ENCODE results near the gene SYNDIG1.

SYNDIG1 gene

GRCh38 chr20:24529369-24529719 lies 59.9 kb downstream of the SYNDIG1 start:
- DNase-seq (ENCODE audit: low spot score): no peak

GRCh38 chr20:24530131-24530680 lies 60.8 kb downstream of the SYNDIG1 start:
- no peak for DNase-seq (ENCODE audit: low spot score)

GRCh38 chr20:24531202-24531601 lies 61.8 kb downstream of the SYNDIG1 start:
- no peak for DNase-seq (ENCODE audit: low spot score)

GRCh38 chr20:24531631-24532419 lies 62.4 kb downstream of the SYNDIG1 start:
- no peak for DNase-seq (ENCODE audit: low spot score)

DNA sequence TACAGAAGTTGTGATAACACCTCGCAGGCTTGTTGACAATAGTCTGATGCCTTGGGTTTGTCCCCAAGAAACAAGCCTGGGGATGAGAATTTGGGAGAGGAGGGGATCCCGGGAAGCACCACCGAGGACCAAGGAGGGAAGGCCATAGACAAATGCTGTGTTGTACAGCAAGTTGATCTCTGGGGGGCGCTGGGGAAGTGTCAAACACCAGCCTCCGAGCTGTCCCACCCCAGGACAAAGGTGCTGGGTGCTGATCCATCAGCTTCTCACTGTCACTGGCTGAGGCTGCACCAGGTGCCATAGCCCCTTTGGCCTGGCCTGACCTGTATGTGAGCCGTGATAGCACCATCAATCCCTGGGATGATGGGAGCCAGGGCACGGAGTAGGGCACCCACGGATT lies 64.0 kb downstream of the SYNDIG1 start:
- no peak for DNase-seq (ENCODE audit: low spot score)

- no peak for DNase-seq (ENCODE audit: low spot score)
Observed at GRCh38 chr20:24534282-24534681, 64.9 kb downstream of the SYNDIG1 start.

- no peak for DNase-seq (ENCODE audit: low spot score)
Observed at GRCh38 chr20:24535941-24536730, 66.7 kb downstream of the SYNDIG1 start.

- no peak for DNase-seq (ENCODE audit: low spot score)
Observed at GRCh38 chr20:24537210-24537609, 67.8 kb downstream of the SYNDIG1 start.

- DNase-seq (ENCODE audit: low spot score): no peak
Observed at GRCh38 chr20:24542721-24543120, 73.3 kb downstream of the SYNDIG1 start.

- no peak for DNase-seq (ENCODE audit: low spot score)
Observed at GRCh38 chr20:24543168-24543567, 73.7 kb downstream of the SYNDIG1 start.

- no peak for DNase-seq (ENCODE audit: low spot score)
Observed at GRCh38 chr20:24543741-24544140, 74.3 kb downstream of the SYNDIG1 start.

DNA sequence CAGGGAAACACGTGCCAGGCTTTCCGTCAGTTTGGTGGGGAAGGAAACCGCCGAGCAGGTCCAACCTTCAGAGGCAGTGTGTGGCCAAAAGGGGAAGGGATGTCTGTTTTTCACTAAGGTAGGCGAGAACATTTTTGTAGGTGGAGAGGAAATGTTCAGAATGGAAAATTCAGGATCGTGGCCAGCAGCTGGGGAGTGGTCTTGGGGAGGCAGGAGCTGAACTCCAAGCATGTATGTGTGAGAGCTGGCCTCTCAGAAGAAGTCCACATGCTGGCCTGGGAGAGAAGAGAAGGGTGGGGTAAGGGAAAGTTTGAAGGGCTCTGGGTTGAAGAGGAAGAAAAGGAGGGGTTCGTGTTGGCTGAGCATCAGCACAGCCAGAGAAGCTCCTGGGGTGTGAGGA lies 74.9 kb downstream of the SYNDIG1 start:
- no peak for DNase-seq (ENCODE audit: low spot score)

DNA sequence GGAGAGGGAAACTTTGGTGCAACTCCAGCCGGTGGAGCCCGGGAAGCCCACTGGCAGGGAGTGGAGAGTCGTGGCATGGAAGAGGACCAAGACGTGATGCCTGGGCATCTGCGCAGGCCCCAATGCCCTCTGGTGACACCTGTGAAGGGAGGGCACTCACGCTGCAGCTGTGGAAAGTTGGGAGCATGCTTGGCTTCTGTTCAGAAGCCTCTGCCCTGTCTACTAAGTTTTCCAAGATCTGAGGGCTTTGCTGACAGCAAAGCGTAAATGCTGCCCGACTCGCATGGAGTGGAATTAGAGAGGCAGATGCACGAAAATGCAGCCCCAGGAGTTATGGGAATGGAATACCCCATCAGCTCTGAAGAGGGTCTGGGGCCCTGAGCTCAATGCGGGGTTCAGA lies 75.7 kb downstream of the SYNDIG1 start:
- DNase-seq (ENCODE audit: low spot score): no peak

DNA sequence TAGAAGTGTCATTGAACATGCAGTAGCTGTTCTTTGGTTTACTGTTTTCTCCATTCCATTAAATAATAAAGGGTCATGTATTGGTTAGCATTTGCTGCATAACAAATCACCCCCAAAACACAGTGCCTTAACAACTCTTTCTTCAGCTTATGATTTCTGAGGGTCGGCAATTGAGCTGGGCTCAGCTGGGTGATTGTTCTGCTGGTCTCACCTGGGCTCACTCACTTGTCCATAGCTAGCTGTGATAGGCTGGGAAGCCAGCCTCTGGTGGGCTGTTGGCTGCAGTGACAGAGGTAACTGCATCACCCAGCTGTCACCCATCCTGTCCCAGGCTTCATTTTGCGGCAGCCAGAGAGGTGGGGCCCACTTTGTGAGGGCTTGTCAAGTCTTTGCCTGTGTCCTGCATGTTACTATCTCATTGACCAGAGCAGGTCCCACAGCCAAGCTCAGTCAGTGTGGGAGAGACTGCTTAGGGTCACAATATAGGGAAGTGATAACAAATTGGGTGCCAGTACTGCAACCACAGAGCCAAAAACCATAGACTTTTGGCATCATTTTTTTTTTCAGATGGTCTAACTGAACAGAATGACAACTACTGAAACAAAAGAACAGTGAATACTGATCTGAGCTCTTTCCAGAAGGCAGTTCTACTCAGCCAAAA lies 76.9 kb downstream of the SYNDIG1 start:
- DNase-seq (ENCODE audit: low spot score): no peak

DNA sequence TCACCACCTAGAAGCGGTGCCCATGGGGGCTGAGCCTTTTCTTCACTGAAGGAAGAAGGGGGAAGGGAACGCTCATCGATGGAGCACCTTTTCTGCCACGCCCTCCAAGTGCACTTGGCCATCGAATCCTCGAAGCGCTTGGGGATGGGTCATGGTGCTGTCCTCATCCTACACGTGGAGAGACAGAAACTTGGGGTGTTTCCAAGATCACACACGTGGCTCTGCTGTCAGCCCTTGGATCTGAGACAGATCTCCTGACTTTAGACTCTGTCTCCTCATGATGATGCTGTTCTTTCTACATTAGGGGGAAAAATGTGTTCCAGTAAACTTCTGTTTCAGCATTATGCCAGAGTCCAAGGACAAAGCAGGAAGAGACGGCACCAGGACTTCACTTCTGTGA lies 78.5 kb downstream of the SYNDIG1 start:
- no peak for DNase-seq (ENCODE audit: low spot score)

DNA sequence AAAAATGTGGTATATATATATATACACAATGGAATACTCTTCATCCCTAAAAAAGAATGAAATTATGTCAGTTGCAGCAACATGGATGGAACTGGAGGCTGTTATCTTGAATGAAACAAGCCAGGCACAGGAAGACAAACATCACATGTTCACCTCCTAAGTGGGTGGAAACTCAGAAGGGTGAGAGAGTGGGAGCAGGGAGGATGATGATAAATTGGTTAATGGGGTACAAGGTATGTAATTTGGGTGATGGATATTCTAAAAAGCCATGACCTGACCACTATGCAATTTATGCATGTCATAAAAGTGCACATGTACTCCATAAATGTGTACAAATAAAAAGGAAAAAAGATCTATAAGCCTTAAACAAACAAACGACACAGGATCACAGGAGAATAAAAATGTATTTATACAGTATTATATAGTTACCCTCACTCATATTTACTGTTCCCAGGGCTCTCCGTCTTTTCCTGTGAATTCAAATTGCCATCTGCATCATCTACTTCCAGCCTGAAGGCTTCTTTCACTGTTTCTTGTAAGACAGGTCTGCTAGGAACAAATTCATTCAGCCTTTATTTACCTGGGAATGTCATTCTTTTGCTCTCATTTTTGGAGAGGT lies 89.8 kb downstream of the SYNDIG1 start:
- DNase-seq (ENCODE audit: low spot score): no peak

DNA sequence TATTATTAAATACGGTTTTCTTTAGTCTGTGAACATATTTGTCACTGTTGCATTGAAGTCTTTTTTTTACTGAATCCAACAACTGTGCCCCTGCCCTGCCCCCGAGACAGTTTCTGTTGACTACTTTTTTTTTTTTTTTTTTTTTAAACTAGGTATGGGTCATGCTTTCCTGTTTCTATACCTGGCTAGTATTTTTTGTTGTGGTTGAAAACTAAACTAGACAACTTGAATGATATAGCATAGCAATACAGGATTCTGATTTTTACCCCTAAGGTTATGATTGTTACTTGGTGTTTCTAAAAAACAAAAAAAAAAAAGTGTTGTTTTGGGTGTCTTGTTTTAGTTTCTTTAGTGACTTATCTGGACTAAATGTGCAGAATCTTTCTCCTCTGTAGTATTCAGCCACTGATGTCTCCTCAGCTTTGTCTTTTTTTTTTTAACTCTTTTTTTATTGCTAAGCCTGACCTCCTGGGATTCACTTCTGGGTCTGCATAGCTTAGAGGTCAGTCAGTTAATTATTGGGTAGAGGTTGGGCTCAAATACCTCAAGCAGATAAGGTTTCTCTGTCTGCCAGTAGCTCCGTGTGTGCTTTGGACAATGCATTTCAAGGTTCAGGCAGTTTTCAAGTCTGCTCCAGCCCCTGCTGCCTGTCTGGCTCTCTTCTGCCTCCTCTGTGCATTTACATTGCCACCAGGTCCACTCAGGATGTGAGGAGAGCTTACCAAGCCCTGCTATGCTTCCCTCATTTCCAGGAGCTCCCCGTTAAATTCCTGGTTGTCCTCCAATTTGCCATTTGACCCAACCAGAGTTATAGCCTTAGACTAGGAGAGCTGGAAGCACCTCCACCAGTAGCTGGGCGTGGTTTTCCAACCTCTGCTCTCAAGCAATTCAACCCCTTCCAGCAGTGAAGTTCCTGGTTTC lies 91.4 kb downstream of the SYNDIG1 start:
- DNase-seq (ENCODE audit: low spot score): no peak

DNA sequence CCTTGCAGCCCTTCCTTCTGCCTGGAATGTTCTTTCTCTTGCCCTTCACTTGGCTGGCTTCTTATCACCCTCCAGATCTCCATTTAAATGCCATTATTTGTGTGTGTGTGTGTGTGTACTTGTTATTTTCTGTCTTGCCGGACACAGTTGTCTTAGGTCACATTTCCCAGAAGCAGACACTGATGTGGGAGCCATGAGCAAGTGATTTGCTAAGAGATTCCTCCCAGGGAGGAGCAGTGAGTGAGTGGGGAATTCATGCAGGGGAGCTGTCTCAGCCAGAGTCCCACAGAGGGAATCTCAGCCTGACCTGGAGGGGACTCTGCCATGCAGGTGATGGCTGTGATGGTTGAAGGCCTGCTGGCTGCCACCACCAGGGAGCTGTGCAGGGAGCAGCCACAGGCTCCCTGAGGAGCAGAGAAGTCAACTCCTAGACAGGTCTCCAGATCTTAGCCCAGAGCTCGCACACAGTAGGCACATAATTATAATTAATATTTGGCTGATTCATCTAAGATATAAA lies 96.5 kb downstream of the SYNDIG1 start:
- DNase-seq (ENCODE audit: low spot score): no peak

DNA sequence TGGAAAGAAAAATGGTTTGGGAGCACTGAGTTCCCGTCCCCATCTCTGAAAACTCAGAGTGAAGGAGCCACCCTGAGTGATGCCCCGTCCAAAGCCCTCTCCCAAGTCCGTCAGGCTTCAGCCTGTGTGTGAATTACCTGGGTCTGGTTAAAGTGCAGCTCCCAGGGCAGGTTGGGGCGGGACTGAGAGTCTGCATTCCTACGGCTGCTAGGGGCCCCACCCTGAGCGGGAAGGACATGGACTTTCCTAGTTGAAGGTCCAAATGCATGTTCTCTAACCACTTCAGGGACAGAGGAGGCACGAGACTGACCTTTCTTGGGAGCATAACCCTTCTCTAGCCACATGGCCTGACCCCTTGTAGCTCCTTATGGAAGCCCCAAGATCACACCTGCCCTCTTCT lies 97.2 kb downstream of the SYNDIG1 start:
- no peak for DNase-seq (ENCODE audit: low spot score)

- no peak for DNase-seq (ENCODE audit: low spot score)
Observed at GRCh38 chr20:24567508-24567907, 98.1 kb downstream of the SYNDIG1 start.

DNA sequence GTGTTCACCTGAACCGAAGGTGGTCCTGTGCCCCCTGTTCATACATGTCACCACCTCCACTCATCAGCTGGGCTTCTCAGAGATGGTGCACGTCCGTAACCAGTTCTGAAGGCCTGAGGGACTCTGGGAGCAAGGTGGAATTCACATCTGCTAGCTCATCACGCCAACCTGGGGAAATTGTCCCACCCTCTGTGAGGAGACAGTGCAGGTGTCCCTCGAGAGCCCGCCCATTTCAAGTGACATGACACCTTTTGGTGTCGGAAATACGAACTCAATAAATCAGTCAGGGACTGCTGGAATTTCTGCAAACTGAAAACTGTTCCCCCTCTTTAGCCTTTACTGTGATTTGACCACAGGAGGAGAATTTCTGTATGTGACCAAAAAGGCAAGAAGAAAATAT lies 99.4 kb downstream of the SYNDIG1 start:
- DNase-seq (ENCODE audit: low spot score): no peak
